Measurements from ENCODE around the gene CCR9.

Gene CCR9

GRCh38 chr3:45907769-45908705 is 21.7 kb downstream of the CCR9 start:
- no peak for DNase-seq (ENCODE audit: low read depth in 3 of 3)

- no peak for DNase-seq (ENCODE audit: low read depth in 3 of 3)
Observed at GRCh38 chr3:45908761-45909160, 22.4 kb downstream of the CCR9 start.

- no peak for DNase-seq (ENCODE audit: low read depth in 3 of 3)
Observed at GRCh38 chr3:45909542-45909941, 23.2 kb downstream of the CCR9 start.

- no peak for DNase-seq (ENCODE audit: low read depth in 3 of 3)
Observed at GRCh38 chr3:45910892-45911291, 24.5 kb downstream of the CCR9 start.

GRCh38 chr3:45911511-45912226 is 25.3 kb downstream of the CCR9 start:
- DNase-seq (ENCODE audit: low read depth in 3 of 3), result no peak

- DNase-seq (ENCODE audit: low read depth in 3 of 3), result no peak
Observed at GRCh38 chr3:45912435-45912834, 26.1 kb downstream of the CCR9 start.

GRCh38 chr3:45914362-45915058 is 28.2 kb downstream of the CCR9 start:
- no peak for DNase-seq (ENCODE audit: low read depth in 3 of 3)

- DNase-seq (ENCODE audit: low read depth in 3 of 3), result no peak
Observed at GRCh38 chr3:45915059-45915439, 28.7 kb downstream of the CCR9 start.

GRCh38 chr3:45915518-45916231 is 29.3 kb downstream of the CCR9 start:
- DNase-seq (ENCODE audit: low read depth in 3 of 3), result peak; percentile 46 to 71 (median 65)

- no peak for DNase-seq (ENCODE audit: low read depth in 3 of 3)
Observed at GRCh38 chr3:45917146-45917898, 31.0 kb downstream of the CCR9 start.

GRCh38 chr3:45921158-45922038 is 35.1 kb downstream of the CCR9 start:
- DNase-seq (ENCODE audit: low read depth in 3 of 3), result no peak

- DNase-seq (ENCODE audit: low read depth in 3 of 3), result no peak
Observed at GRCh38 chr3:45922039-45922326, 35.6 kb downstream of the CCR9 start.

GRCh38 chr3:45922950-45923590 is 36.7 kb downstream of the CCR9 start:
- DNase-seq (ENCODE audit: low read depth in 3 of 3), result no peak

- DNase-seq (ENCODE audit: low read depth in 3 of 3), result no peak
Observed at GRCh38 chr3:45923755-45924154, 37.4 kb downstream of the CCR9 start.

GRCh38 chr3:45927881-45928280 is 41.5 kb downstream of the CCR9 start:
- no peak for DNase-seq (ENCODE audit: low read depth in 3 of 3)

- peak; percentile 32 to 44 (median 43) for DNase-seq (ENCODE audit: low read depth in 3 of 3)
Observed at GRCh38 chr3:45929042-45929679, 42.8 kb downstream of the CCR9 start.

GRCh38 chr3:45931496-45931895 is 45.2 kb downstream of the CCR9 start:
- DNase-seq (ENCODE audit: low read depth in 3 of 3), result no peak

- DNase-seq (ENCODE audit: low read depth in 3 of 3), result no peak
Observed at GRCh38 chr3:45932112-45932511, 45.8 kb downstream of the CCR9 start.

- DNase-seq (ENCODE audit: low read depth in 3 of 3), result no peak
Observed at GRCh38 chr3:45933591-45933990, 47.2 kb downstream of the CCR9 start.
